Endometrial microvascular endothelial cells (primary cell): ENCODE results near the gene CEP350. TPM values are rescaled to one million over a fixed set of nuclear protein-coding genes. Genes with fewer than 3 reads are reported as not detected.

ENCODE experiments used
- in situ Hi-C: cut with HindIII; loops from 2 replicates; pipeline ENCODE4 v1.10.0; 2017; ENCODE audit warnings: low sequenced_read_pairs, low pct_unique_long_range_greater_than_20kb; ENCODE audit errors: inconsistent ontology term
- total RNA-seq: library from RNA; depleted of rRNA; stranded (reverse); fragments of >200 nt; gene quantifications from one replicate; pipeline ENCODE4 v1.2.3, GENCODE V29; 2015; ENCODE audit errors: inconsistent ontology term

CEP350 gene
- total RNA-seq, 1 donor from 2014 or later = 28.1 TPM

DNA sequence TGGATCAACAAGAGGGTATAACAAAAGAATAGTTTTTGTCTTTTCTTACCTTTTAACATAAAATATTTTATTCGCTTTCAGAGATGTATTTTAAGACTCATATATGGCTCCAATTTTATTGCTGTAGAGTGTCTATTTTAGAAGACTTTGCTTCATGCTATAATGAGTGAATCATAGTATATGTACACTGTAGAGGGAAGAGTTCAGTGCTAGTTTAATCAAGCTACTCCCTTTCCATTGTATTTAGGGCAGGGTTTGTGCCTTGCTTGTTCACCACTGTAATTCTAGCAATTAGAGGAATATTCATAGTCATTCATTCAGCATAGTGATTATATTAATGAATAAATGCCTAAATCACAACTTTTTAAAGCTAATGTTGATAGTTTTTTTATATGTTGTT lies 78.8 kb downstream of the CEP350 start:
- in situ Hi-C loops = no loop called here

DNA sequence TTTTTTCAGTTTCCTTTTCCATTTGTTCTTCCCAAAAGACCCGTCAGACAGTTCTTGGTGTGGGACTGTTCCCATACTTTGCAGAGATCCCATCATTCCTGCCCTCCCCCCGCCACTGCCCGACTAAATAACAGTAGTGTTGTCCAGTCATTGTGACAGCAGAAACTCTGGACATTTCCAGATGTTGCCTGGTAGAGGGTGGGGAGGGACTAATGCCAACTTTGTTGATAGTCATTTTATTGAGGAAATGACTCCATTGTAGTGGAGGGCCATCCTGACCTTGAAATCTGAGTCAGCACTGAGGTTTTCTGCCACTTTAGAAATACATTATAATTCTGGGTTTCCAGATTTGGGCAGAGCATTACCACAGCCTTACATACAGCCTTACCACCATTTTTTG lies 85.4 kb downstream of the CEP350 start:
- in situ Hi-C loops = no loop called here

- in situ Hi-C loops = no loop called here
Observed at GRCh38 chr1:180041582-180041981, 87.0 kb downstream of the CEP350 start.

DNA sequence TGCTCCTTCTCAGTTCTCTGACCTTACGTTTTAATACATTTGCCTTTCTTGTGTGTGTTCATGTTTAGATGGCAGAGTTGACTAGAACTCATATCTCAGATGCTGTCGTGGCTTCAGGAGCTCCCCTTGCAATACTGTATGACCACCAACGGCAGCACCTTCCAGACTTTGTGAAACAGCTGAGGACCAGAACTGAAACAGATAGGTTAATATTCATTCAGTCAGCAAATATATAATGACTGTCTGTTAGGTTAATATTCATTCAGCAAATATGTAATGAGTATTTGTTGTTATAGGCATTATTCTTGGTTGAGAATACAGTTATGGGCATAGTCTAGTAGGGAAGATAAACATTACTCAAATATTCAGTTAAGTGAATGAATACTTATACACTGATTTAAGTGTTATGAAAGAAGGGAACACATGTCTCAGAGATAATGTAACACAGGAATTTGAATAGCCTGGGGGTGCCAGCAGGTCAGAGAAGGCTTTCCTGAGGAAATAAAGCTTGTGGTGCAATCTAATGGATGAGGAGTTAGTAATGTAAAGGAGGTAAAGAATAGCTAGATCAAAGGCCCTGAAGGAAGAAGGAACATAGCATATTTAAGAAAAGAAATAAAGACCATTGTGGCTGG lies 88.5 kb downstream of the CEP350 start:
- in situ Hi-C loops = no loop called here

DNA sequence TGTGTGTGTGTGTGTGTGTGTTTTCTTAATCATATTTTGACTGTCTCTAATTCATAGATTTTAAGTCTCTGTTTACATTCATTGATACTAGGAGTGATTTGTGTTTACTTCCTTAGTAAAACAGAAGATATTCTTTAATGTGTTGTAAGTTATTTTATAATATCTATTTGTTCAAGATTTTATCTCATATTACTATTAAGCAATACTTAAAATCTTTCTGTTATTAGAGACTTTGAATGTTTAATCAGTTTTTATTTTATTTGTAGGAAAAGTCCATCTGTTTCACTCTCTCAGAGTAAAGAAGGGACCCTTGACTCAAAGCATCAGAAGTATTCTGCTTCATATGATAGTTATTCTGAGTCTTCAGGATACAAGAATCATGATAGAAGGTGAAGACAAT lies 89.2 kb downstream of the CEP350 start:
- in situ Hi-C loops = no loop called here

DNA sequence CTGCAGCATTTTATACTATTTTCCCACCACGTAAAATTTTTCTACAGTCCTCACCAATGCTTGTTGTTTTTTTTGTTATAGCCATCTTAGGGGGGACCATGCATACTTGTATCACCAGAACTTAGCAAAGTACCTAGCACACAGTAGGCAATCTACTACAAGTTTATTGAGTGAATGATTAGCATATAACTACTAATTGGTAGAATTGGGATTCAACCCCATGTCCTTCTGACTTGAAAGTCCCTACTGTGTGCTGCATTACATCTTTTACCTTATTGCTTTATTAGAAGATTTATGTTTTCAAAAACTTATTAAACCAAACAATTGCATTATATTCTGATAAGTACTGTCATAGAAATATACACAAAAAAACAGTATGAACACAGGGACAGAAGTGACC lies 92.1 kb downstream of the CEP350 start:
- in situ Hi-C loops = no loop called here

GRCh38 chr1:180053594-180054567 lies 99.3 kb downstream of the CEP350 start:
- in situ Hi-C loops = no loop called here

GRCh38 chr1:180057883-180058396 lies 103.3 kb downstream of the CEP350 start:
- in situ Hi-C loops = no loop called here

- in situ Hi-C loops = no loop called here
Observed at GRCh38 chr1:180061019-180061418, 106.4 kb downstream of the CEP350 start.

DNA sequence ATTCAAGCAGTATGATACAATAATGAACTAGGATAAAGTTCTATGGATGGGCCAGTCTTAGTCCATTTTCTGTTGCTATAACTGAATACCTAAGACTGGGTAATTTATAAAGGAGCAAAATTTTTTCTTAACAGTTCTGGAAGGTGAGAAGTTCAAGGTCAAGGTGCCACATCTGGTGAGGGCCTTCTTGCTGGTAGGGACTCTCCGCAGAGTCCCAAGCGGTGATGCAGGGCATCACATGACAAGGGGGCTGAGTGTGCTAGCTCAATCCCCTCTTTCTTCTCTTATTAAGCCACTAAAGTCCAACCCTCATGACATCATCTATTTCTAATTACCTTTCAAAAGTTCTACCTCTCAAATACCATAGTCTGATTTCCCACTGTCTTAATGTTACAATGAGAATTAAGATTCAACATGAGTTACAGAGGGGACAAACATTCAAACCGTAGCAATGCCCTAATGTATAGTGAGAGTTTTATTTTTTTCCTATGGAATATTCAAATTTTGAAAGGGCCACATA lies 107.9 kb downstream of the CEP350 start:
- in situ Hi-C loops = no loop called here

- in situ Hi-C loops = no loop called here
Observed at GRCh38 chr1:180065408-180065807, 110.8 kb downstream of the CEP350 start.

DNA sequence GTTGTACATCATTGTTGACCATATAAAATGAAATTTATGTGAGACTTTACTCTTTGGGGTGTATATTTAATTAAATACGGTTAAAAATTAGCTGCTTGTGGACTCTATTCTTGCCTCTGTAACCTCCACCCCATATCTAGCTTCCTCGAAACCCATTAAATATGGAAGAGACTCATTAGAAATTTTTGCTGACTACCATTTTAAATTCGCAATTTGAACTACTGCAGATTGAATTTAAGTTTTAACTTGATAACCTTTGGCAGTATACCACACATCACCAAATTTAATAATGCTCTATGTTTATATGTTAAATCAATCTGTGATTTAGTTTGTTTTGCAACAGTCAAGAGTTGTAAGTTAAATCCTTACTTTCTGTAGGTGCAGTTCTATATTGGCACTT lies 111.5 kb downstream of the CEP350 start:
- in situ Hi-C loops = no loop called here

DNA sequence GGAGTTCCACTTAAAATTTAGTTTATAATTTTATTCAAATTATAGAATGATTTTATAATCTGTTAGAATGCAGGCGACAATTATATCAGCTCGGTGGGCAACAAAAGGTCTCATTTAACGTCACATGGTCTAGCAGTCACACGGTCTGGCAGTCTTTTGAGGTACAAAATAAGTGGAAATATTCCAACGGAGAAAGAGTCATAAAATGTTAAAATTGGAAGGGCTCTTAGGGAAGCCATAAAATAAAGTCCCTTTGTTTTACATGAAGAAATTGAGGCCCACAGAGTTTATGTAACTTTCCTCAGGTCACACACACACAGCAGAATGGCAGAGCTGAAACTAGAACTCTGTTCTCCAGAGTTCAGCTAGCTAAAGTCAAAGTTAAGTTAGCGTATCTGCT lies 115.7 kb downstream of the CEP350 start:
- in situ Hi-C loops = no loop called here

- in situ Hi-C loops = no loop called here
Observed at GRCh38 chr1:180071759-180072158, 117.1 kb downstream of the CEP350 start.

DNA sequence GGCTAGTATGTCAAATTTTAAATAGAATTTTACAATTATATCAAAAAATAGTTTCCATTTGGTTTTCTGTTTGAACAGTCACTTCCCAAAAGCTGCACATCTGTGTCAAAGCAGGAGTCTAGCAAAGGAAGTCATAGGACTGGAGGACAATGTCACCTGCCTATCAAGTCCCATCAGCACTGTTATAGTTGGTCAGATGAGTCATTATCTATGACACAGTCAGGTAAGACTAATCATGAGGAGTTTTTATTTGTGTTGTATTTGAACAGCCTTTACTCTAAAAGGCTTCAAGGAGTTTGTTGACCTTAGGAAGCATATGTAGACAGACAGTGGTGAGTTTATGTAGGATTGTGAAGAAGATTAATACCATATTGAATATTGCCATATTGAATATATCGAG lies 125.8 kb downstream of the CEP350 start:
- in situ Hi-C loops = no loop called here

DNA sequence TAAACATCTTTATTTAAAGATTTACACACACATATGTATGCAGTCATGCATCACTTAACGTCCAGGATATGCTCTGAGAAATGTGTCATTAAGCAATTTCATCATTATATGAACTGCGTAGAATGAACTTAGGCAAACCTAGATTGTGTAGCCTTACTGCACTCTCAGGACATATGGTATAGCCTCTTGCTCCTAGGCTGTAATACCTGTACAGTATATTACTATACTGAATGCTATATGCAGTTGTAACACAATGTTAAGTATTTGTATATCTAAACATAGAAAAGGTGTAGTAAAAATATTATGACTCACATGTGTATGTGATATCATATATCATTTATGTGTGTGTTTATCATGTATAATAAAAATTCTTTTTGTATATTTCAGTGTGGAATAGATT lies 126.9 kb downstream of the CEP350 start:
- in situ Hi-C loops = no loop called here

DNA sequence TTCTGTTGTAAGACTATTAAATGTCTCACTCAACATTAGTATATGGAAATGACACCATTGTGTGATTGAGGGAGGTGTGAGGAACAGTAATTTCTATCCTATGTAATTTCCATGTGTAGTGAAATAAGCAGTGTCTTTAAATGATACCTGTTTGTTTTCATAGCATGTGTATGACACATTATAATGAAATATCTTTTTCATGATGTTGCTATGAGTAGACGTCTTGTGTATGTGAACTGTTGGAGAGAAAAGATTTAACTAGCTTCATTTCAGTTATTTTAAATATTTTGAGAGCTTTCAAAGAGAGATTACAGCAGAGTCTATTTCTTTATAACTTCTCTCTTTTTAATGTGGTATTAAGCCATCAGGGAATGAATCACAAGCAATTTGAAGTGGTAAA lies 128.6 kb downstream of the CEP350 start:
- in situ Hi-C loops = no loop called here

- in situ Hi-C loops = no loop called here
Observed at GRCh38 chr1:180084867-180085266, 130.3 kb downstream of the CEP350 start.

GRCh38 chr1:180085331-180085730 lies 130.7 kb downstream of the CEP350 start:
- in situ Hi-C loops = no loop called here
